HFFc6 (cell line): ENCODE measurements around the gene ZIC2. TPM values are rescaled to one million over a fixed set of nuclear protein-coding genes. Genes with fewer than 3 reads are reported as not detected.

Experiments
- DNase-seq: peaks from one replicate; pipeline ENCODE4 v3.0.0-alpha.2; 2018
- H3K27ac Mint-ChIP-seq: 2 replicates; pipeline ENCODE4 v1.8.0; 2020; ENCODE audit warnings: mild to moderate bottlenecking, mixed read lengths
- H3K27me3 Mint-ChIP-seq: 2 replicates; pipeline ENCODE4 v1.8.0; 2021; ENCODE audit warnings: mild to moderate bottlenecking, moderate library complexity, mixed read lengths; ENCODE audit not compliant: insufficient read depth
- H3K36me3 Mint-ChIP-seq: 2 replicates; pipeline ENCODE4 v1.8.0; 2021; ENCODE audit warnings: low read depth, mixed read lengths
- H3K4me1 Mint-ChIP-seq: 2 replicates; pipeline ENCODE4 v1.8.0; 2020; ENCODE audit warnings: low read depth, mixed read lengths
- H3K4me3 Mint-ChIP-seq: 2 replicates; pipeline ENCODE4 v1.8.0; 2020; ENCODE audit warnings: mild to moderate bottlenecking, moderate library complexity, mixed read lengths
- H3K9me3 Mint-ChIP-seq: 2 replicates; pipeline ENCODE4 v1.8.0; 2020; ENCODE audit warnings: mild to moderate bottlenecking, mixed read lengths
- total RNA-seq, 6 experiments: library from RNA; stranded (reverse); fragmentation: NEBNext Ultra II Directional; extraction: Animal tissue kit (Norgen Biotek cat#: 25700); gene quantifications; 2 replicates in 1 of 6; 3 replicates in 5 of 6; pipeline ENCODE4 v1.2.3, GENCODE V29; 2021
- TF ChIP-seq, protein P1 (sequence below): fragments of 200-600 bp; sonication (generic); IDR thresholded peaks from 2 replicates; pipeline ENCODE4 v1.5.0; 2021; ENCODE audit warnings: antibody characterized with exemption, mild to moderate bottlenecking

The ZIC2 gene
- total RNA-seq, 6 experiments from 2014 or later: 0.07 to 1.9 (median 1.2) TPM; not detected in 1

GRCh38 chr13:99970651-99971575 is 10.7 kb upstream of the ZIC2 start:
- no peak overlapping the region for H3K27ac Mint-ChIP-seq
- peaks cover 5% of the 10 kb centered on the region for H3K9me3 Mint-ChIP-seq
- TF ChIP-seq, protein P1, sequence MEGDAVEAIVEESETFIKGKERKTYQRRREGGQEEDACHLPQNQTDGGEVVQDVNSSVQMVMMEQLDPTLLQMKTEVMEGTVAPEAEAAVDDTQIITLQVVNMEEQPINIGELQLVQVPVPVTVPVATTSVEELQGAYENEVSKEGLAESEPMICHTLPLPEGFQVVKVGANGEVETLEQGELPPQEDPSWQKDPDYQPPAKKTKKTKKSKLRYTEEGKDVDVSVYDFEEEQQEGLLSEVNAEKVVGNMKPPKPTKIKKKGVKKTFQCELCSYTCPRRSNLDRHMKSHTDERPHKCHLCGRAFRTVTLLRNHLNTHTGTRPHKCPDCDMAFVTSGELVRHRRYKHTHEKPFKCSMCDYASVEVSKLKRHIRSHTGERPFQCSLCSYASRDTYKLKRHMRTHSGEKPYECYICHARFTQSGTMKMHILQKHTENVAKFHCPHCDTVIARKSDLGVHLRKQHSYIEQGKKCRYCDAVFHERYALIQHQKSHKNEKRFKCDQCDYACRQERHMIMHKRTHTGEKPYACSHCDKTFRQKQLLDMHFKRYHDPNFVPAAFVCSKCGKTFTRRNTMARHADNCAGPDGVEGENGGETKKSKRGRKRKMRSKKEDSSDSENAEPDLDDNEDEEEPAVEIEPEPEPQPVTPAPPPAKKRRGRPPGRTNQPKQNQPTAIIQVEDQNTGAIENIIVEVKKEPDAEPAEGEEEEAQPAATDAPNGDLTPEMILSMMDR: no peak
- H3K27me3 Mint-ChIP-seq: peaks cover 61% of the 10 kb centered on the region
- no peaks in the 10 kb centered on the region for H3K4me1 Mint-ChIP-seq
- no peak for DNase-seq
- no peak overlapping the region; the same call in 1 of the 2 replicates for H3K4me3 Mint-ChIP-seq
- peaks cover 4% of the 10 kb centered on the region; the same call in 1 of the 2 replicates for H3K36me3 Mint-ChIP-seq

DNA sequence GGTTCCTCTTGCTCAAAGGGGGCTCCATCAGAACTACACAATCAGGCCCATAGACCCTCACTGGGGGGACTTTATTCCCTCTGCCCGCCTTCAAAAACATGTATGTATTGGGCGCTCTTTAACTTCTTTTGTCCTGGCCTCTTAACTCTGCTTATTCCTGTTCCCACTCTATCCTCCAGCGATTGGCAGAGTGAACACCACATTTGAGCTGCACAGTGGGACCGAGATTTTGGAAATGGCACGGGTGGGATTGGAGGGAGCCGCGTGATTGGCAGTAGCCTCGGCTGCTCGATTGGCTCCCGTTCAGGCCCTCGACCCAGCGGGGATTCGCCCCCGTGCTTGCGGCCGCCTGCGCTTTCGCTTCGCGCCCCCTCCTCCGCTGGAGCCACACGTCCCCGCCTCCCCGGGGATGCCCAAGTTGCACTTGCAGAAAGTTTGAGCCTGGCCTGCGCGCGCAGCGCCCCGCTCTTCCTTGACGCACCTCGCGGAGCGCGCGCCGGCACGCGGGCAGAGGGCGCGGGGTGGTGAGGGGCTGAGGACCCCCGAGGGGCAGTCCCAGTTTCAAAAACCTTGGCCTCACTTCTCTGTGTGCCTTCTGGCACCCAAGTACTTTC is 9.9 kb upstream of the ZIC2 start, which contains the start of gene ZIC5:
Gene ZIC5, minus strand, starts transcription at position 192 of the 614 bp plus-strand sequence. Its CDS starts 164 bp downstream, at position 28.
- Mint-ChIP-seq H3K36me3 (peaks cover 4% of the 10 kb centered on the region; the same call in 1 of the 2 replicates), H3K27ac (no peak within 1 kb of the TSS)

DNA sequence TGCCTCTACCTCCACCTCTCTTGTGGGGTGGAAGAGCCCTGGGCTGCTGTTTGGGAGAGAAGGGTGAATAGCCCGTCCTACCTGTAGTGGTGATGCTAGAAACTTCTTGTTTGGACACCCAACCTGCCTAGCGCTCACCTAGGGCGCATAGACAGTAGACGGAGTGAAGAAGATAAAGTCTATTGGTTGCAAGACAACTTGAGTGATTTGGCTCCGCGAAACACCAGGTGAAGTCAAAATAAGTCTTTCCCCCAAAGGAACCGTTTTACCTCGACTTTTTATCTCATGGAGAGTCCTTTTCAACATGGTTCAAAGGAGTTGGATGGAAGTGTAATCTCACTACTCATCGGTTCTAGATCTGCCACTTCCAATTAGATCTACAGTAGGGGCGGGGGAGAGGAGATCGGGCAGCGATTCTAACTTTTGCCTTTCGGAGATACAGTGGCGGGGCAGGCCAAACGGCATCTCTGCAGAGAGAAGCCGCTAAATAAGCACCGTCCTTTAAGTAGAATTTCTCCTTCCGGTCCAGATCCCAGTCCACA is 9.3 kb upstream of the ZIC2 start:
- no peak overlapping the region for H3K4me3 Mint-ChIP-seq
- TF ChIP-seq, protein P1: no peak
- DNase-seq: no peak
- H3K9me3 Mint-ChIP-seq: peaks cover 5% of the 10 kb centered on the region
- peaks cover 4% of the 10 kb centered on the region; the same call in 1 of the 2 replicates for H3K36me3 Mint-ChIP-seq
- H3K27me3 Mint-ChIP-seq: peaks cover 75% of the 10 kb centered on the region
- H3K27ac Mint-ChIP-seq: no peak overlapping the region
- H3K4me1 Mint-ChIP-seq: no peaks in the 10 kb centered on the region

More for the DNA sequence above, 9.9 kb upstream of the ZIC2 start, which contains the start of gene ZIC5:
- TF ChIP-seq, protein P1: no peak
- H3K4me1 Mint-ChIP-seq: no peaks in the 10 kb centered on the region
- H3K27me3 Mint-ChIP-seq: peaks cover 69% of the 10 kb centered on the region
- H3K9me3 Mint-ChIP-seq: peaks cover 5% of the 10 kb centered on the region
- no peak within 1 kb of the TSS; the same call in 1 of the 2 replicates for H3K4me3 Mint-ChIP-seq
- no peak for DNase-seq

DNA sequence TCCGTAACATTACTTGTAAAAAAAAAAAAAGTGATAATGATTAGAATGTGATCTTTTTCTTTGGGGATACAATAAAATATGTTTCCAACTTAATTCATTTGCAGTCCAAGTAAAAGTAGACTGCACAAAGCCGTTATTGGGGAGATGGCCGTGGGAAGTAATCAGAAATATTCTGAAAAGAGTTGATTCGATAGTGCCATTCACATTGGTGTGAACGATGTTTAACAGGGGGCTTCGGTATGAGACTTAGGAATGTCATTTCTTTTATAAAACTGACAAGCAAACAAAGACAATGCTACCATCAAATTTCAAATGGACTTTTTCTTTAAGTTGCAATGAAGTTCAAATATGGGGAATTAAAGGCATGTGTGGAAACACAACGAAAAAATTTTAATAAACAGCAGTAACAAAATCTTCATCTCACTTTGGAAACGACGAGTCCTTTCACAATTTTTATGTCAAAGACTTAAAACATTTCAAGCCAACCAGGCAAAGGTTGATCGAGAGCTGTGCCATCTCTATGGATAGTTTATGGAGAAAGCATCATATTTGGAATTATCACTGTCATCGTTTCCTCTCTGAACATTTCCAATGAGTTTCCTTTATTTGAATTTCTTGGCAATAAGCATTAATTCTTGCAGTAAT is 8.3 kb upstream of the ZIC2 start:
- DNase-seq: no peak
- TF ChIP-seq, protein P1: no peak
- Mint-ChIP-seq H3K9me3 (peaks cover 5% of the 10 kb centered on the region), H3K4me1 (no peaks in the 10 kb centered on the region), H3K36me3 (peaks cover 4% of the 10 kb centered on the region; the same call in 1 of the 2 replicates), H3K27ac (no peak overlapping the region), H3K27me3 (peaks cover 78% of the 10 kb centered on the region), H3K4me3 (no peak overlapping the region)

GRCh38 chr13:99973808-99974185 is 7.8 kb upstream of the ZIC2 start:
- Mint-ChIP-seq H3K9me3 (peaks cover 5% of the 10 kb centered on the region), H3K4me3 (no peak overlapping the region), H3K36me3 (peaks cover 4% of the 10 kb centered on the region; the same call in 1 of the 2 replicates), H3K4me1 (peaks cover 3% of the 10 kb centered on the region), H3K27ac (no peak overlapping the region), H3K27me3 (peaks cover 82% of the 10 kb centered on the region)
- no peak for DNase-seq
- TF ChIP-seq, protein P1: no peak
